Fibroblast of skin of abdomen (primary cell): Measurements from ENCODE around the gene R3HDM1.
A peak's percentile ranks its signal among the peaks of the same experiment; 100 is the strongest.

ENCODE experiments used
- DNase-seq: peaks from one replicate; pipeline ENCODE4 v3.0.0-alpha.2; 2013

The R3HDM1 gene

DNA sequence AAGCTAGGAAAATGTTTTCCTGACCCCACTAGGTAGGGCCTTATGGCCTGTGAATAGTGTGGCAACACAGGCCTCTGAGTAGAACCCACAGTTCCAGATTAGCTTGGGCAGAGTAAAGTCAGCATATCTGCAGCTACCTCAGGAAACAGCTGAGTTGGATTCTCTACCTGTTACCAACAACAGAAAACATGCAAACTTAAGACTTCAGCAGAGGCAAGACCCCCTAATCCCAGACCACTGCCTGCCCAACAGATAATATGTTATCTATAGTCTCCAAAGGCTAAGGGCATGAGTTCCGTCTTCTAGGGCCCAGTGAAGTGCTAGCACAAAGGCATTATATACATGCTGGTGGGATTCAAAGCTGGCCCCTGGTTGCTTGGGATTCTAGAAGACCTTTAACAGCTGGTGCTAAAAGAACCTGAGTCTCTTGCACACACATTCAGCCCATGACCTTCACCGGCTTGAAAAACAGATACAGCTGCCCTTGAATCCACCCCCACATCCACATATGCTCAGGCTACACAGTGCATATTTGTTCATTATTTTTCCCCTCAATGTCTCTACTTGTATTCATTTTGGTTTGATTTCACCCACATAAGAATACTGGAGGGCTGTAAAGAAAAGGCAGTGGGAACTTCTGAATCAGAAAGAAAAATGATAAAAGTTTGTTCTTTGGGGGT is 196.9 kb downstream of the R3HDM1 start:
- DNase-seq, result no peak

DNA sequence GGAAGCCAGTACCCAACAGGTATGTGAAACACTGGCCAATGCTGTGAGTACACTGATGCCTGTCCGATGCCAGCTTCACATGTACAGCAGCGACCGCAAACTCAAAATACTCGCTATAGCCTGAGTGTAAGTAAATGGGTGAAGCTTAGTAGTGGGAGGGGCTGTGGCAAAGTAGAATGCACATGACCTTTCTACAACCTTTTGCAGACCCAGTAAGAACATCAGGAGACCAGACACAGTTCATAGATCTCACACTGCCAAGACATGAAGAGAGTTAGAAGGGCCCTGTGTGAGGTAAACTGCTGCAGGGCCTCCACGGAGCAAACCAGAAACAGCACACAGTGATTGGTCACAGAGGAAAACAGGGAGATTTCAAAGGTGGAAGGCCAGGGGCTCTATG is 201.3 kb downstream of the R3HDM1 start:
- DNase-seq, result no peak

DNA sequence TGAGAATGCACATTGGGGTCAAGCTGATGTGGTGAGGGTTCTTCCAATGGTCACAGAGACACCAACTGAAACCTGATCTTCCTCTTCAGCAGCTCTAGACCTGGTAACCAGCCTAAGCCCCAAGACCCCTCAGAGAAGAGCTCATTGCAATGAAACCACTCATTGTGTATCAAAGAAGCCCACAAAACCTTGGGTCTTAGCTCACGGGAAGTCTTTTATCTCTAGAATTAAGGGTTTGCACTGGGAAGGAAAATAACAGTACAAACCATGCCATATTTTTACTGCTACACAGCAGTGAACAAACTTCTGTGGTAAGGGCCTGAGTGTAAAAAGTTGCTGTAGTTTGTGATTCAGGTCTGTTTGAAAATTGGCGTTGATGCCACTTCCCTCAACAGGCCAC is 201.8 kb downstream of the R3HDM1 start:
- no peak for DNase-seq

DNA sequence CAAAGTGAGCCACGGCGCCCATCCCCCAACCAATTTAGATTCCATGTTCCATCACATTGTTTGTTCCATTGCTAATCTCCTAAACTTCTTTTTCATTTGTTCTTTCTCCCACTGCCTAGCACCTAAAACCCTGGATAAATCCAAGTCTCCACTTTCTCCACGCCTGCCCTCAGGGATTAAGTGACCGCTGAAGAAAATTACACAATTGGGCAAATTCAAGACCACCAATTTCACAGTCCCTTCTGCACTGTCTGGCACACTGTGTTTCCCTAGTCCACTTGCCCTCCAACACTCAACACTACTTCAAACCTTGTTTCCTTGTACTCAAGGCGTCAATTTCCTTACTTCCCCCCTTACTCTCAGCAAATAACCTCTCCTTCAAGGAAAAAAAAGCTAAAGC is 205.3 kb downstream of the R3HDM1 start:
- DNase-seq, result no peak

DNA sequence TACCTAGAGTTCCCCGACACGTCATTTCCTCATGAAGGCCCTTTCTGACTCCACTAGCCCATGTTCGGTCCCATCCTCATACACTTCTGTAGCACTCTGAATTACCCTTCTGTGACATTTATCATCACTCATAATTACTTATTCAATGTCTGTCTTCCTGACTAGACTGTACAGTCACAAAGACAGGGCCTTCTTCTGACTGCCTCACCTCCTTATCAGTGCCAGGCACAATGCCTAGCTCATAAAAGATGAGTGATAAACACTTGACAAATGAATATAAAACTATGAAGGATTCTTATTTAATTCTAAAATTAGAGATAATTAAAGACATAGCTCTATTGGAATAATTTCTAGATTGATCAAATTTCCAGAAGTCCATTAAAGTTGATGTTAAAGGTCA is 208.9 kb downstream of the R3HDM1 start:
- DNase-seq, result no peak

DNA sequence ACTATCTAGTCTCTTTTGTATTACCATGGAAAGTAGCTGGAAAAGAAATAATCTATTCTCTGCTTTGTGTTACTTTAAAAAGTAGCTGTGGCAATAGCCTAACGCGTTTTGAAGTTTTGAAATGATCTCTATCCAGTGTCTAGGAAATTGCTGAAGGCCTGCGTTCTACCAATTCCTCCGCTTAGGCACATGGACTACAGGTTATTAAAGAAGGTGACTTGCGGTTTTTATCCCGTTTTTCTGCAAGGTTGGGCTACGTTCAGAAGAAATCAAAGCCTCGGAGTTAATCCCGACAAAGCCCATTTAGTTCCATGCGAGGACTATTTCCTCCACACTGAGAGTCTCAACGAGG is 209.7 kb downstream of the R3HDM1 start:
- DNase-seq, result no peak

DNA sequence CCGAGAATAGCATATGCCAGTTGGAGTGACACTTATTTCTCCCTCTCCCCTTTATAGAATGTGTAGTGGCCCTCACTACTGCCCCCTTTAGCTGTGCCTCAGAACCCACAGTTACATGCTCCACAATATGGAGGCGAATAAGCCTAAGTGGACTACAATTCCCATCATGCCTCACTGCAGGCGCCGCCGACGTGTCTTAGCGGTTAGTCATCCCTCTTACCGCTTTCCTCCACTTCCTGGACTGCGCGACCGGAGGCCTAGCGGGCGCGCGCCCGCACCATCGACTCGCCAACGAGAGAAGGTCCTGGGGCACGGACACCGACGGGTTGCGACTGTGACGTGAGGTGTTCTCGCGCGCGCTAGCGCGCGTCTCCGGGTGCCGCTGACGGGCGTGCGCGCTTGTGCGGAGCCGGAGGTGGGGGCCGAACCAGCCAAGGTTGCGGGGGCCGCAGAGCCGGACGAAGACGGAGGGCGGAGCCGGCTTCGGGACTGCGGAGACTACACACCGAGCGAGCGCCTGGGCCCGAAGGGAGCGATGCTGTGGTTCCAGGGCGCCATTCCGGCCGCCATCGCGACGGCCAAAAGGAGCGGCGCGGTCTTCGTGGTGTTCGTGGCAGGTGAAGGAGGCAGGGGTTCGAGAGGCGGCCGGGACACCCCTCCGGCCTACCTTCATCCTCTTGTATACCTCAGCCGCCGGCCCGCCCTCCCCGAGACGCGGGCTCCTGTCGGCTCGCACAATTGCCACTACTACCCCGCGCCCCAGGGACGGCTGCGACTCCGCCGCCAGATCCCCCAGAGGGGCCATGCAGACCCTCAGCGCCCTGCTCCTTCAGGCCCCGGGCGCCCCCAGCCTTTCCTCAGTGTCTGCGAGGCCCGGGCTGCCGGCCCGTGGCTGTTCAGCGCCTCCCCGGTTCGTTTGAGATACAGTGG is 210.4 kb downstream of the R3HDM1 start, which contains the start of gene UBXN4:
Gene UBXN4 (plus strand): TSS at position 461 of the 930 bp plus-strand sequence. CDS start 75 bp downstream, at position 536.
- DNase-seq, result peak; percentile 99

DNA sequence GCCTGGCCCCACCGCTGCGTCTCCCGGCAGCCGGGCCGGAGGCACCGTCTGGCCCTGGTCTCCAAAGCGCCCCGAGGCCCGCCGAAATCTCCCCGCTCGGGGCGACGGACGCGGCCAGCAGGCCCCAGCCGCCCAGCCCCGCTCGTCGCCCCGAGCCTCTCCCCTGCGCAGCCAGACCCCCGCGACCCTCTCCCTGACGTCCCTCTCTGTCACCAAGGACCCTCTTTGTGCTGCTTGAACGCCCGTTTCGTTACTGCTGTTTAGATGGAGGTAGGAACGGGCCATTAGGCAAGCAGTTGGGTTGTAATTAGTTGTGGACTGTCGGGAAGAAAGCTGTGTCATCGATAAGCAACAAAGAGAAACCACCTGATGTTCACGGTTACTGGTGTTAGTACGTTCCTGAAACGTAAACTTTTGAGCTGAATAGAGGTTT is 211.1 kb downstream of the R3HDM1 start:
- DNase-seq, result peak; percentile 43

DNA sequence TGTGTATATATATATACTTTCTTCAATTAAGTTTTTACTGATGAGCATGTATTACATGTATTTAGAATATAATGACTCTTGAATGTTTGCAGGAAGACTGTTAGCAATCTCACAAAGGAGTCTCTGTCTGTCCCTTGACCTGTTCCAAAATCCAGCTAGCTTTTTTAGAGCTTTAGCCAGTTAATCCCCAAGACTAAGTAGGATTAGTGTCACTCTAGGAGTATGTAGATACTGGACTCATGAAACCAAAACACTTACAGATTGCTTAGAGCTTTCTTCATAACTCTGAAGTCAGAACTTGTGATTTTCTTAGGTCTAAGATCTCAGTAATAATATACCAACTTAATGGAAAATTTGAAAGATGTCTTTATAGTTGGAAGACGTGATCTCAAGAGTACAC is 212.6 kb downstream of the R3HDM1 start:
- DNase-seq, result no peak

DNA sequence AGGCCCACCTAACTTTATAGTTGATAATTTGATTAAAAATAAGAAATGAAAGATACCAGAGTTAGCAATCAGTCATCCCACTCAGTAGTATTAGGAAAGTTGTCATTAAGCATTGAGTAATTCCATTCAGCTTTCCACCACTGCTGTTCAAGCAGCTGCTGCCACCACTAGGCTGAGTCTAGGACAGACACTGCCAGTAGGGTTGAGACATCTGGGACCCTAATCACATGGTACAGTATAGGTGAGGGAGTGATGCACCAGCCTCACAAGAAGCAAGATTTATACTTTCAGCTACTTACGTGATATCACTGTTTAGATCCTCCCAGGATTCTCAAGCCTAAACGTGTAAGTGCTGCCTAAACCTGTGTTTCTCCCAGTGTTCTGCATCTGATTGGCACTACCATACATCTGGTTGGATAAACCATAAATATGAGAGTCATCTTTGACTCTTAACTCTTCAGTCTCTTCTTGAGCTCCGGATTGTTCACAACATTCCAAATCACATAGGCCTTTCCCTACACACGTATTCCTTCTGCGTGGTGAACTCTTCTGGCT is 213.6 kb downstream of the R3HDM1 start:
- DNase-seq, result peak; percentile 12

DNA sequence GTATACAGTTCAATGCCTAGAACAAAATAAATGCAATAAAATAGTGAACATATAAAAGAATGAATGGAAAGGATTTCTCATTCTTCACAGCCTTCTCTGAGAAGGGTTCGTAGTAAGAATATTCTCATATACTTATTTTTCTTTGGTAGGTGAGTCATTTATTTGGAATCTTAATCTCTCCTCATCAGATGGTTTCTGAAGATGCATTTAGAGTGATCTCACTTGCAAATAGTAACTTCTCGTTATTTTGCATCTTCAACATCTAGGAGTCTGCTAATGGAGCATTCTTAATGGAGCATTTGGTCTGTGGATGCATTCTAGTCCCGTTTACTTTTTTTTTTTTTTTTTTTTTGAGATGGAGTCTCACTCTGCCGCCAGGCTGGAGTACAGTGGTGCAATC is 214.3 kb downstream of the R3HDM1 start:
- peak; percentile 80 for DNase-seq

DNA sequence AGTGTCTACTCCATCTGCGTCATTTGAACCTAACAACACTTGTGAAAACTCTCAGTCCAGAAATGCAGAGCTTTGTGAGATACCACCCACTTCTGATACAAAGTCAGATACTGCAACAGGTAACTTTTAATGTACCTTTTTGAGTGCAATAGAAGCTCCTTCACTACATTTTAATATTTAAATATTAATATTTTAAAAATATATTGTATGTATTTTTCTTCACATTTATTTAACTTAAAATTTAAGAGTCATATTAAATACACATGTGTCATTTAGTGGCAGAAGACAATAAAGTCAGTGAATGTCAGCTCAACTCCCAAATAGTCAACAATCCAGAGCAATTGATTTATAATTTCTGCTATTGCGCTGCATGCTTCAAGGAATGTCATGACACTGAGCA is 224.3 kb downstream of the R3HDM1 start:
- DNase-seq, result no peak

DNA sequence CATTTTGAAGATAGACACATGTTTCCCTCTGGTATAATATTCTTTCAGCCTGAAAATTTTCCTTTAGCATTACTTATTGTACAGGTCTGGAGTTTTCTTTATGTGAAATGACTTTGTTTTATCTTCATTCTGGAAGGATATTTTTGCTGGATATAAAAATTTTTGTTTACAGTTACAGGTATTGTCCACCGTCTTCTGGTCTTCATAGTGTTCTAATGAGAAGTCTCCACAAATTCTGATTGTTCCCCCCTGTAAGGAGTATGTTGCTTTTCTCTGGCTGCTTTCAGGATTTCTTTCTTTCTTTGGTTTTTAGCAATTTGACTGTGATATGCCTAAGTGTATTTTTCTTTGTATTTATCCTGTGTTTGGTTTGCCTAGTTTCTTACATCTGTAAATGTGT is 225.4 kb downstream of the R3HDM1 start:
- no peak for DNase-seq

DNA sequence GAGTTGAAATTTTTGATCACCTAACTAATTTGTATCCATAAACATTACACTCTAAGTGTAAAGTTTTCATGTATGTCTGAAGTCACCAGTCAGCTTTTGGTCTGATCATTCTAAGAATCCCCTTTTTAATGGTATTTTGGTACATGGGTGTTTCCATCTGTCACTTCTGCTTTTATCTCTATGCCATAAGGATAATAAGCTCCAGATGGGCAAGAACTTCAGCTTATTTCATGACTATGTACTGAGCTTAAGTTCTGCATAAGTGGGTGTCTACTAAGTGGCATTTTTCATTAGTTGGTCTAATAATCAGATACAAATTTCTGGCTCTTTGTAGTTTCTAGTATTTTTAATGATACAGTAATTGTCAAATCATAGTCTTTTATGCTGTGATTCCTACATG is 230.7 kb downstream of the R3HDM1 start:
- no peak for DNase-seq

DNA sequence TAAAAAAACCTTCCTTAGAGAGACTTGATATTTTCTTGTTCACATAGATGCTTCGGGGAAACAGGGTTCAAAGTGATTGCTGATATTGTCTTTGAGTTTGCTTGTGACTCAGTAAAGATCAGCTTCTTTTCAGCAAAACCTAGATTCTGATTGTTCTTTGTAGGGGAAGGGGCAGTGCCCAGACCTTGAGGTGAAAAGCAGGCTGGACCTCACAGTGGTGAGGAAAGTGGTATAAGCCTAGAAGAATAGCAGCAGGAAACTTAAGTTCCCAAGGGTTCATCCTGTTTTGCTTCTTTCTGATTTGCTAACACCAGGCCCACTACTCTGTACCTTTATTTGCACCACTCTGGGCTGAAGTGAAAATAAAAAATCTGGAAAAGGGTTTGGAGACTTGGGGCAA is 231.2 kb downstream of the R3HDM1 start:
- no peak for DNase-seq

DNA sequence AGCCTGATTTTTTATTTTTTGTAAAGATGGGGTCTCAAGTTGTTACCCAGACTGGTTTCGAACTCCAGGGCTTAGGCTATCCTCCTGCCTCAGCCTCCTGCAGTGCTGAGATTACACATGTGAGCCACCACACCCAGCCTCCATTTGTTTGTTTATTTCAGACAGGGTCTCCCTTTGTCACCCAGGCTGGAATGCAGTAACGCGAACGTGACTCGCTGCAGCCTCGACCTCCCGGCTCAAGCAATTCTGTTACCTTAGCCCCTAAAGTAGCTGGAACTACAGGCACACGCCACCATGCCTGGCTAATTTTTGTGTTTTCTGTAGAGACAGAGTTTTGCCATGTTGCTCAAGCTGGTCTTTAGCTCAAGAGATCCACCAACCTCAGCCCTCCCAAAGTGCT is 237.6 kb downstream of the R3HDM1 start:
- no peak for DNase-seq

DNA sequence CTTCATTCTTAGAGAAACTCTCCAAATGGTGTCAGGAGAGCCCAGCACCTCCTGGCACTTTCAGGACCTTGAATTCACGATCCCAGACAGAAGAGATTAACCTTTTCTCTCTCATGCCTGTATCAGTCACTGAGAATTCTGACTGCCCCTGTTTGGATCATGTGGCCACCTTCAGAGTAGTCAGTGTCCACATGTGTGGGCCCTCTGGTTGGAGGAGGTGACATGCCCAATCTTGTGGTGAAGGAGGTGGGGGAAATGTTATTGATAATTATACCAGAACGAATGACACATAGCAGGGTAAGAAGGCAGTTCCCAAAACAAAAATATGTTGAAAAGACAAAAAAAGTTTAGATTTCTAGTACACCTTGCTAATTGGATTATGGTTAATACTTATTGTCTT is 242.0 kb downstream of the R3HDM1 start:
- no peak for DNase-seq

DNA sequence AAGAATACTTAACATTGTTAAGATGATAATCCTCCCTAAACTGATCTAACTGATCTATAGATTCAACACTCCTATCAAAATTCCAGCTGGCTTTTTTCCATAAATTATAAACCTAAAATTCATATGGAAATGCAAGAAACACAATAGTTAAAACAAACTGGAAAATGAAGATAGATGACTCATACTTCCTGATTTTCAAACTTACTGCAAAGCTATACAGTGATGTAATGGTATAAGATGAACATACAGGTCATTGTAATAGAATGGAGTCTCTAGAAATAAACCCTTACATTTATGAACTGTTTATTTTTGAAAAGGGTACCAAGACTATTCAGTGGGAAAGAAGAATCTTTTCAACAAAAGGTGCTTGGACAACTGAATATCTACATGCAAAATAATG is 242.6 kb downstream of the R3HDM1 start:
- DNase-seq, result peak; percentile 29
